HG03039 (cell line): ENCODE measurements around the gene JMJD8.
"Not testable (repeated sequence)": the region's sequence is repeated elsewhere in the genome, so short reads cannot be mapped to it uniquely, and the experiment has no call there.

ENCODE experiments used
- ATAC-seq: cut with Tn5 transposase; IDR thresholded peaks from one replicate; pipeline ENCODE4 v1.9.1; 2021; ENCODE audit warnings: mild to moderate bottlenecking, moderate library complexity; ENCODE audit not compliant: unreplicated experiment

Gene JMJD8

DNA sequence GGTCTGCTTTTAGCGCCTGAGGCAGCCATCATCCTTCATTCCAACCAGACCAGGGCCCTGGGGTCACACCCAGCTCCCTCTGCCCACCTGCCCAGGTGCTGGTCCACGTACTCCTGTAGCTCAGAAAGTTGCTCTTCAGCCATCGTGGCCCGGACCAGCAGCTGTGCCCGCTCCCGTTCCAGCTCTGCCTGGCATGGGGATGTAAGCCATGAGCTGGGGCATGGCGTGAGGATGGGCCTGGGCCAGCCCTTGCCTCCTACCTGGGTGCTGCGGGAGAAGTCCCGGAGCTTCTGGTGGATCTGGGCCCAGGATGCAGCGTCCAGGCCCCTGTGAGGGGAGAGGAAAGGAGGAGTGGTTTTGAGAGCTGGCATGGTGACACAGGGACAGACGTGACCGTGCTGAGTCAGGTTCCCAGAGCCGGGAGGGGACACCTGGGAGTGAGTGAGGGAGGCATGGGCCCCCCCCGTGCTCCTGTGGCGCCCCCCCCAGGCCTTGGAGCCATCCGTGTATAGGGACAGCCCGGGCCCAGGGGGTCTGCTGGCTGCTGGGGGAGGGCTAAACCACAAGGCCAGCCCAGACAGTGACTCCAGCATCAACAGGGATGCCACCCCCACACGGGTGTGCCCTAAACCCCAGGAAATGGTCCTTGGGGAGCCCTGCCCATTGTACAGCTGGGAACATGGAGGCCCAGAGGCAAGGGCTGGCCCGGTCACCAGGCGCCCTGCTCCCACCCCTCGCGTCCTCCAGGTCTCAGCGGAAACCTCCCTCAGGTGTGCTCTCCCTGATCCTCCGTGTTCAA is 38.9 kb upstream of the JMJD8 start:
- ATAC-seq = no peak

DNA sequence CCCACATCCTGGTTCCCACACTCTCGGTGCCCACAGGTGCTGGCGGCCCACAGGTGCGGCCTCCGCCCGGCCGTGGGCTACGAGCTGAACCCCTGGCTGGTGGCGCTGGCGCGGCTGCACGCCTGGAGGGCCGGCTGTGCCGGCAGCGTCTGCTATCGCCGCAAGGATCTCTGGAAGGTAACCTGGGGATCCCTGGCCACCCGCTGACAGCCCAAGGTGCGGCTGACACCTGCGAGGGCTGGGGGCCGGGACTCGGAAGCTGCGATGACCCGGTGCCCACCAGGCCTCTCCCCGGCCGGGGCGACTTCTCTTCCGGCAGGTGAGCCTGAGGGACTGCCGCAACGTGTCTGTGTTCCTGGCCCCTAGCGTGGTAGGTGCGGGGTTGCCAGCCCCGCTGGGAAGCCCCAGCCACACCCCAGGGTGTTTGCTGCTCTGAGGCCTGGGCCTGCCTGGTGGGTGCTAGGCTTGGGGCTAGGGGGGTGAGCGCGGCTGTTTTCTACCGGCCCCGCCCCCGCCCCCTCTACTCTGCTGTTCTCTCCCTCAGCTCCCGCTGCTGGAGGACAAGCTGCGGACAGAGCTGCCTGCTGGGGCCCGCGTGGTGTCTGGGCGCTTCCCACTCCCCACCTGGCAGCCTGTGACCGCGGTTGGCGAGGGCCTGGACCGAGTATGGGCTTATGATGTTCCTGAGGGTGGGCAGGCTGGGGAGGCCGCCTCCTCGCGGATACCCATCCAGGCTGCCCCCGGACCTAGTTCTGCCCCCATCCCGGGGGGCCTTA is 37.8 kb upstream of the JMJD8 start:
- ATAC-seq = no peak

DNA sequence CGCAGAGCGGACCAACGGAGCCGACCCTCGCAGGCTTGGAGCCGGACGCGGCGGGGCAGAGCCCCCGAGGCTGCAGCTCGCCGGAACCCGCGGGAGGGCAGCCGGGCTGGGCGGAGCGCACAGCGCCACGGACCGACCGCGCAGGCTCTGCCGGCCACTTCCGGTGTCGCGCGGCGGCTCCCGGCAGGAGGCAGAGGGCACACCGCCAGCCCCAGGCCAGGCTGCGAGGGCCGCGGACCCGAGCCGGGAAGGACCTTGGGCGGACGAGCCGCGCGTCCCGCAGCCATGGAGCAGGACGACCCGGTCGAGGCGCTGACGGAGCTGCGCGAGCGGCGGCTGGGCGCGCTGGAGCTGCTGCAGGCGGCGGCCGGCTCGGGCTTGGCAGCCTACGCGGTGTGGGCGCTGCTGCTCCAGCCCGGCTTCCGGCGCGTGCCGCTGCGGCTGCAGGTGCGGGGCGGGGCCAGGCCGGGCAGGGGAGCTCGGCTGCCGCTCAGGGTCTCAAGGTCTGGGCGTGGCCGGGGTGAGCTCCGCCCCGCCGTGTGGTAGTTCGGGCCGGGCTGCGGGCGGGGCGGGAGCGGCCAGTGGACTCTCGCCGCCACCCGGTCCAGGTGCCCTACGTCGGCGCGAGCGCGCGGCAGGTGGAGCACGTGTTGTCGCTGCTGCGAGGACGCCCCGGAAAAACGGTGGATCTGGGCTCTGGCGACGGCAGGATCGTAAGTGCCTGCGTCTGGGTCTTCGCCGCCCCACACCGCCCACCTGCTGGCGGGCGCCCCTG is 37.0 kb upstream of the JMJD8 start, which contains the start of gene ANTKMT:
Gene ANTKMT, plus strand, starts transcription at position 157 of the 775 bp plus-strand sequence. Its CDS starts 129 bp downstream, at position 286.
- ATAC-seq = peak; percentile 57

DNA sequence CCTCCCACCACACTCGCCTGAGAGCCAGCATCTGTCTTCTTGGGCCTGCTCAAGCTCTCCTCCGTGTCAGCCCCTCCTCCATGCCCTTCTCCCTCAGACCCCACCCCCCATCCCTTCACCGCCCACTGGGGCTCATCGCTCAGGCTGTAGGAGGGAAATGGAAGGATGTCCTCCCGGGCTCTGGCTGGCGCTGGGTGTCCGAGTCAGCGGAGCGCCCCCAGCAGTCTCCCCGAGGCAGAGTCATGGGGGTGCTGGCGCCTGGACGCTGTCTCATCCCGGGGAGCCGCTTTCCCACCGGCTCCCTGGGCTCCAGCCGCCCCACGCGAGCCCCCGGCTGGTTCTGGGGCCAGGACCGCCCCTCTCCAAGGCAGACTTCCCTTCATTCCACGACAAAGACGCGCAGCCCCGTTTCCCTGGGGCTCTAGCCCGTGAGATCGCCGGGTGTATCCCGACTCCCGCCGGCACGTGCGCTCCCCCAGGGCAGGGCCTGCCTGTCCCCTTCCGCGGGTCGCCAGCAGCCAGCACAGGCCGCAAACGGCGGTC is 36.4 kb upstream of the JMJD8 start:
- peak; percentile 5 for ATAC-seq

DNA sequence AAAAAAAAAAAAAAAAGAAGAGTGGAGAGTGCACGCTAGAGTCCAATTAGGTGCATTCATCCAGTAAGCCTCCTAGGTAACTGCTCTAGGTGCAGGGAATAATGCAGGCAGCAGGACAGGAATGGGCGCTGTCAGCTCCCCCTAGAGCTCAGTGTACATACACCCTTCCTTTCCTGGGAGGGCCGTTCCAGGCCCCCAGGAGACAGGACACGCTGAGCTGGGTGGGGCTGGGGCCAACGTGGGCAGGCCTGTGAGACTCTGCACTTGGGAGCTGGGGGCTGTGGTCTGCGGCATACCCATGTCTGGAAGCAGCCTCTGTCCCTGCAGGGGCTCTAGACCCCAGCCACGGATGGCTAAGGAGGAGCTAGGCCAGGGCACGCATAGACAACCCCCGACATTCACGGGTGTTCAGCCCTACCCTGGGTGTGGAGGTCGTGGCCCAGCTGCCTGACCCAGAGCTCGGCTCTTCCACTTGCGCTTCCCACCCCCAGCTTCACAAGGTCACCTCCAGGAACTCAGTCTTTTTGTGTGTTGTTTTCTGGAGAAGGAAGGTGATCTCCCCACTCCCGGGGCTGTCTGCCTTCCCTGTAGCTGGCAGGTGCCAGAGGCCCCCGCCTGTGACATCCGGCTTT is 35.8 kb upstream of the JMJD8 start:
- ATAC-seq = no peak

DNA sequence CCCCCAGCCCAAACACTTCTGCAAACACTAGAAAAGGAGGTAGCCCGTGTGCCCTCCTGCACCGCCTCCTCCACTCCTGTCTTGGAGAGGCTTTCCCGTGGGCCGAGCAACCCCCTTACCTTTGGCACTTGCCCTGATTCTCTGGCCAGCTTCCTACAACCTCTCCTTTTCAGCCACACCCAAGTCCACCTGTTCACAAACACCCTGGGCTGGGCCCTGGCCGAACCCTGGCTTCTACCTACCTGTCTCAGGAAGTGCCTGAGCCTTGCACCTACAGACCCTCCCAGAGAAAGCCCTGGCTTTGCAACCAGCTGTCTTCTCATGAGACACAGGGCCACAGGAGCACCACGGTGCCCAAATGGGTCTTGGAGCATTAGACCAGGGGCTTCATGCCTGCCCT is 34.8 kb upstream of the JMJD8 start:
- no peak for ATAC-seq

DNA sequence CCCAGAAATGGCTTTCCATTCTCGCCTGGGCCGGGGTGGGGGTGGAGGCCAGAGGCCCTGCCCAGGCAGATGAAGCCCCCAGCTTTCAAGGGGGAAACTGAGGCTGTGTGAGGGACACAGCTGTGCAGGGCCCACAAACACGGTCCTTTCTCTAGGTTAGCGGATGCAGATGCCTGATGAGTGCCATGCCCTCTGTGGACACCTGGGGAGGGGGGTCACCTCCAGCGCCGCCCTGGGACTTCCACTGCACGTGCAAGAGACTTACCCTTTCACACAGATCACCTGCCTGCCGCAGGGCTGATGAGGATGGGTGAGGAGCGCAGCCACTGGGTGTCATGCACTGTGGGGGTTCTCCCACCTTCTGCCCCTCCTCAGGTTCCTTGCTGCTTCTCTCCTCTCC is 34.3 kb upstream of the JMJD8 start:
- no peak for ATAC-seq

DNA sequence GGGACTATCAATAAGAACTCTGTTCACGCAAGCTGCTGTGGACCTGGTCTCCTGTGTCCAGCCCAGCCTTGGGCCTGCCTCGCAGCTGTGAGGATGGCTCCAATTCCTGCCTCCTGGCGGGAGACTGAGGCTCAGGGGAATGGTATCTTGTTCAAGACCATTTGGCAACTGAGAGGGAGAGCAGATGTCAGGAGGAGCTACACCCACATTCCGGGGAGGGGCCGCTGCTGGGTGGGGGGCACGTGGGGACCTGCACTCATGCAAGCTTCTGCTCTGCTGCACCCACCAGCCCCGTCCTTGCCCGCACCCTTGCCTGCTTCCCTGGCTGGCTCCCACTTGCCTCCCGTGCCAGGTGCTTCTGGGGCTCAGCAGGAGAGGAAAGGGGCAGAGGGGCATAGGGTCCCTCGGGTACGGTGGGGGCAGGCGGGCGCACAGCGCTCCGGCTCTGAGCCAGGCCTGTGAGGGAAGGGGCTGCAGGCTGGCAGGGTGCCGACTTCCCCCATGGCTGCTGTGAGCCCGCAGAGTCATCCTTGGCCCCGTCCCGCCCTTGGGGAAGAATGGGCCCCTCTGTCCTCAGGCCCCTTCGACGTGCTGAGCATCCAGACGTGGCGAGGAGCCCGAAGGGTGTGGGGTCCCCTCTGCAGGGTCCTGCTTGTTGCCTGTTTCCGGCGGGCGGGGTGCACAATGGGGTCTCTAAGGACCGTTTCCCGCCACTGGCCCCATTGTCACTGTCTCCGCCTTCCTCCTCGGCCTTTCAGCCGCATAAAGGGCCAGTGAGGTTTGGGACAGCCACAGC is 33.5 kb upstream of the JMJD8 start:
- ATAC-seq = no peak

DNA sequence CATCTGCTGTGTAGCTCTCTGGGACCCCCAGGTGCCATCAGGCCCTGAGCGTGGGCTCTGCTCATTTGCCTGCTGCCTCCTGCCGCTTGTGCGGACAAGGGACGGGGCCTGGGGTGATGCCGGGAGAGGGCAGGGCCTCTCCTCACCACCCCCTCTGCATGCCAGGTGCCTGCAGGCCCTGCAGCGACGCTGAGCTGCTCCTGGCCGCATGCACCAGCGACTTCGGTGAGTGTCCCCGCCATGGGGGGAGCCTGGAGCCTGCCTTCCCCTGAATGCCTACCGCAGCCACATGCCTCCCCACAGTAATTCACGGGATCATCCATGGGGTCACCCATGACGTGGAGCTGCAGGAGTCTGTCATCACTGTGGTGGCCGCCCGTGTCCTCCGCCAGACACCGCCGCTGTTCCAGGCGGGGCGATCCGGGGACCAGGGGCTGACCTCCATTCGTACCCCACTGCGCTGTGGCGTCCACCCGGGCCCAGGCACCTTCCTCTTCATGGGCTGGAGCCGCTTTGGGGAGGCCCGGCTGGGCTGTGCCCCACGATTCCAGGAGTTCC is 32.7 kb upstream of the JMJD8 start:
- ATAC-seq = no peak

DNA sequence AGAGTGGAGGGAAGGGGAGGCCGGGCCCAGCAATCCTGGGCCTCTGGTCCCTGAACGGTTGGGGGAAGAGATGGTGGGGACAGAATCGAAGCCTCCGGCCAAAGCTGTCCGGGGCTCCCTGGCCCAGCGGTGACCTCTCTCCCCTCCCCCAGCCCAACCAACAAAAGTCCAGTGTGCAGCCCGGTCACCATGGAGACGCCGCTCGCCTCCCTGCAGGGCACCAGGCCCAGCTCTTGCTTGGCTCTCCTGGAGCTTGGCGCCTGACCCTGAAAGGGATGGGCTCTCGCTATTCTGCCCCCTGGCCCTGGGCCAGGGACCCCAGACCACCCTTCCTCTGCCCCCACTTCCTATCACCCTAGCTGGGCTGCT is 32.0 kb upstream of the JMJD8 start:
- no peak for ATAC-seq

DNA sequence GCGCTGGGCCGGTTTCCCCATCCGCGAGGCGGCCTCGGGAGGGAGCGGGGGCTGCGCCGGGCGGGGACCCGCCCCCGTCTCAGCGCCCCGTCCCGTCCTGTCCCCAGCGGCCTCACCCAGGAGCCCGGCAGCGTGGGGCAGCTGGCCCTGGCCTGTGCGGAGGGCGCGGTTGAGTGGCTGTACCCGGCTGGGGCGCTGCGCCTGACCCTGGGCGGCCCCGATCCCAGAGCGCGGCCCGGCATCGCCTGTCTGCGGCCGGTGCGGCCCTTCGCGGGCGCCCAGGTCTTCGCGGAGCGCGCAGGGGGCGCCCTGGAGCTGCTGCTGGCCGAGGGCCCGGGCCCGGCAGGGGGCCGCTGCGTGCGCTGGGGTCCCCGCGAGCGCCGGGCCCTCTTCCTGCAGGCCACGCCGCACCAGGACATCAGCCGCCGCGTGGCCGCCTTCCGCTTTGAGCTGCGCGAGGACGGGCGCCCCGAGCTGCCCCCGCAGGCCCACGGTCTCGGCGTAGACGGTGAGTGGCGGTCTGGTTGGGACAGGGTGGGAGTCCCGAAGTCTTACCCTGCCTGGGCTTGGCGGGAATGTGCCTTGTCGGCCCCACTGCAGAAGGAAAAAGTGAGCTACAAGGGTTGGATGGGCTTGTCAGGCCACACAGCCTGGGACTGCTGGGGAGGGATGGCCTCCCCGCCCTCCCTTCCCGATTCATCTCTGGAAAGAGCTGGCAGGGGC is 31.5 kb upstream of the JMJD8 start:
- no peak for ATAC-seq

DNA sequence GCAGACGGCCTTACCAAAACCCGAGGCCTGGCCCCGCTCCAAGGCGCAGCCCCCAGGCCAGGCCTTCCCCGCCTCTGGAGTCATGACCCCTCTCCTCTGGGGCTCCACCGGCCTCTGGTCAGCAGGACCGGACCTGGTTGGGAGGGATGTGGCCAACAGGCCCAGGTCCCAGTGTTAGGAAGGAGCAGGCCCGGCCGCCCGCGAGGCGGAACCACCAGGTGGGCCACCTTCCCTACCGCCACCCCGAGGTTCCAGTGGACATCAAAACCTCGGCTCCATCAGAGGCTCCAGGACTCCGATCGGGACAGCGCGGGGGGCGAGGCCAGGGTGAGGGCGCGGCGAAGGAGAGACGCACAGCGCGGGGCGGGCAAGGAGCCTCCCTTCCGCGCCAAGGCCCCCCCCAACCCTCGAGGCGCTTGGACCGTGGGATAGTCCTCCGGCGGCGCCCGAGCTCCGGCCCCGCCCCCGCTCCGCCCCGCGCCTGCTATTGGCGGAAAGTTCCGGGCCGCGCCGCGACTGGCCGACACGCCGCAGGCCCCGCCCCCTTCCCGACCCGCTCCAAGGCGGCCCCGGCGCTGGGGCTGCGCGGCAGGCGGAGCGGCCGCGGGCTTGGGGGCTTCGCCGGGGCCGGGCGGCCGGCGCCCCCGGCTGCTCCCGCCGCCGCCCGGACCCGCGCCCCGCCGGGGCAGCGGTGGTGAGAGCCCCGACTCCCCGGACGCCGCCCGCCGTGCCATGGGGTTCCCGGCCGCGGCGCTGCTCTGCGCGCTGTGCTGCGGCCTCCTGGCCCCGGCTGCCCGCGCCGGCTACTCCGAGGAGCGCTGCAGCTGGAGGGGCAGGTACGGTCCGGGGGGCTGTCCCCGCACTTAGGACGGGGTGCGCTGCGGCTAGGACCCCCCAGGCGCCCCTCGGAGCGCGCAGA is 30.7 kb upstream of the JMJD8 start, which contains the start of gene METRN:
Gene METRN, plus strand, starts transcription at position 561 of the 919 bp plus-strand sequence. Its CDS starts 172 bp downstream, at position 733.
- ATAC-seq = no peak

DNA sequence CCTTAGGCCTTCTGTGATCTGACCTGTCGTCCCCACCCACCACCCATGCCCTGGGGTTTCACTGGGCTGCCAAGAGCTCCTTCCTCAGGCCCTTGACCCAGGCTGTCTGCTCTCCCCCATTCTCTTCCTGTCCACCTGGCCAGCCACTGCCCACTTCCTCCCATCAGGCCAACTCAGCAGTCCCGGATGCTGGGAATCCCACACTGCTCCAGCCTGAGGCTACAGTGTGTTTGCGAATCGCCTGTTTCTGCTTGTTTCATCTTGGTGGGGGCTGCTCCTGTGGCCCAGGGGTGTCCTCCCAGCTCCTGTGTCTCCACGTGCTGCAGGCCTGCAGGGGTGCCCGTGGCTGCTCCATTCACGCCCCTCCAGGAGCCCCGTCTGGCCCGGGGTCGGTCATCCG is 29.9 kb upstream of the JMJD8 start:
- no peak for ATAC-seq

DNA sequence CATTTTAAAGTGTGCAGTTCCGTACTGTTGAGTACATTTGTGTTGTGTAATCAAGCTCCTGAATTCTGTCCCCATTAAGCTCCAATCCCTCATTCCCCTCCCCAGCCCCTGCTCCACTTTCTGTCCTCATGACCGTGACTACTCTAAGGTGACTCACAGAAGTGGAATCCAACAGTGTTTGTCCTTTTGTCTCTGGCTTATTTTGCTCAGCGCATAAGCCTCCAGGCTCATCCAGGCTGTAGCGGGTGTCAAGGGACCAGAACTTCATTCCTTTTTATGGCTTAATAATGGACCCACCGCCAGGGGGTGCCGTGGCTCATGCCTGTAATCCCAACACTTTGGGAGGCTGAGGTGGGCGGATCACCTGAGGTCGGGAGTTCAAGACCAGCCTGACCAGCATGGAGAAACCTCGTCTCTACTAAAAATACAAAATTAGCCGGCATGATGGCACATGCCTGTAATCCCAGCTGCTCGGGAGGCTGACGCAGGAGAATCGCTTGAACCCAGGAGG is 28.7 kb upstream of the JMJD8 start:
- not testable (repeated sequence) for ATAC-seq

DNA sequence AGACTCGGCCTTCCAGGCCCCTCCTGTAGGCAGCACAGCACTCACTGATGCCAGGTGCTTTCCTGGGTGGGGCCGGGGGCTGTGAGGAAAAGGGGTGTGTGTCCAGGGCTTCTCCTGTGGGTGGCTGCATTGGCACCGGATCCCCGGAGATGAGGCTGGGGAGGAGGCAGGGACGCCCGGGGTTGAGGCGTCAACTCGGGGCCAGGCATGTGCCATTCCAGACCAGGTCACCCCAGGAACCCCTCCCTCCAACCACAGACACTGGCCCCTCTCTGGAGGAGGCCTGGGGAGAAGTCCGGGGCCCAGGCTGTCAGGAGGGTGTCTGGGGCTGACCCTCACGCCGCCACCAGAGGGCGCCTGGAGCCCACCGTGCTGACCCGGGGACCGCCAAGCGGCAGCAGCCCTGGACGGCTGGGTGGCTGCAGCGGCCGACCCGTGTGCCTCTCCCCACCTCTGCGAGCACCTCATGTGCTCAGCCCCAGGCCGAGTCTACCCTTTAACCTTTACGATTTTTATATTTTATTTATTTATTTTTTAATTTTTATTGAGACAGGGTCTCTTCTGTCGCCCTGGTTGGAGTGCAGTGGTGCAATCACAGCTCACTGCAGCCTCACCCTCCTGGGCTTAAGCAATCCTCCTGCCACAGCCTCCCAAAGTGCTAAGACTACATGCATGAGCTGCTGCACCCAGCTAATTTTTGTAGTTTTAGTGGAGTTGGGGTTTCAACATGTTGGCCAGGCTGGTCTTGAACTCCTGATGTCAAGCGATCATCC is 27.6 kb upstream of the JMJD8 start:
- ATAC-seq = no peak

DNA sequence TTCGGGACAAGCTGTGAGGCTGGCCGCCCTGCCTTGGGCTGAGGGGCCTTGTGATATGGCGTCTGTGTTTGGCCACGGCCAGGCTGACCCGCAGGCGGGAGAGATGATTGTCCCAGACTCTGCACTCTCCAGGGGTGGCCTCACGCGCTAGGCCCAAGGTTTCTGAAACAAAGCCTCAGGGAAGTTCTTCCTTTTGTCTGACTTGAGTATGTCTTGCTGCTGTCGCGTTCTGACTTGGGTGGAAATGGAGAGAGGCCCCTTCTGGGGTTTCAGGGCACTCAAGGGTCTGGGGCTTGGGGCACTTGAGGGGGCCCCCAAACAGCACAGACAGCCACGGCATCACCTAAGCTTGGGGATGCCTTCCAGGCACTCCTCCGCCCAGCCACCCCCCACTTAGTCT is 26.9 kb upstream of the JMJD8 start:
- ATAC-seq = no peak
